HEK293 (cell line): ENCODE measurements around the gene ARF5.

Experiments
- CTCF ChIA-PET: fragments of 350-600 bp; formaldehyde crosslinking; extraction: SDS; loops from one replicate; lab custom pipeline; 2021; ENCODE audit warnings: antibody characterized with exemption; lab: Yijun Ruan, JAX
- POLR2A ChIA-PET: fragments of 300-600 bp; formaldehyde crosslinking; extraction: SDS; loops from one replicate; lab custom pipeline; 2020; ENCODE audit warnings: antibody characterized with exemption, inconsistent platforms; lab: Yijun Ruan, JAX
- H3K27ac ChIP-seq: fragments of 200-500 bp; sonication (Bioruptor generic); 2 replicates; pipeline ENCODE4 v1.5.1; 2014; ENCODE audit warnings: low read depth, low read length, control low read depth, inconsistent platforms; ENCODE audit errors: extremely low read depth
- H3K36me3 ChIP-seq, 2 experiments: fragments of 200-500 bp in 1 of 2; sonication (Bioruptor generic) in 1 of 2; 1 replicate in 1 of 2; 2 replicates in 1 of 2; pipeline ENCODE4 v1.5.1; 2014 to 2017; ENCODE audit warnings: inconsistent platforms in 2 of 2, low read length in 2 of 2; ENCODE audit not compliant: control insufficient read depth in 2 of 2, insufficient read depth in 1 of 2
- H3K4me1 ChIP-seq: fragments of 200-500 bp; sonication (Bioruptor generic); 2 replicates; pipeline ENCODE4 v1.5.1; 2014; ENCODE audit warnings: mild to moderate bottlenecking, low read length, inconsistent platforms; ENCODE audit not compliant: control insufficient read depth, insufficient read depth
- H3K4me3 ChIP-seq: 2 replicates; pipeline ENCODE4 v1.5.1; 2011; ENCODE audit warnings: low read depth, mild to moderate bottlenecking, control low read depth, low read length, moderate library complexity
- H3K9me3 ChIP-seq: fragments of 200-500 bp; sonication (Bioruptor generic); 2 replicates; pipeline ENCODE4 v1.5.1; 2014; ENCODE audit warnings: low read depth, low read length, inconsistent platforms; ENCODE audit not compliant: control insufficient read depth, insufficient read depth
- CTCF ChIP-seq: fragments of 450-650 bp; formaldehyde crosslinking; IDR thresholded peaks from 2 replicates; pipeline ENCODE4 v1.5.1; 2016; ENCODE audit warnings: missing biosample characterization, missing genetic modification characterization
- KLF1 ChIP-seq: fragments of 450-650 bp; formaldehyde crosslinking; IDR thresholded peaks from 2 replicates; pipeline ENCODE4 v1.5.1; 2016; ENCODE audit warnings: missing biosample characterization, missing genetic modification characterization
- KLF16 ChIP-seq: fragments of 450-650 bp; formaldehyde crosslinking; IDR thresholded peaks from 2 replicates; pipeline ENCODE4 v1.5.1; 2017; ENCODE audit warnings: missing biosample characterization, missing genetic modification characterization
- KLF8 ChIP-seq: fragments of 450-650 bp; formaldehyde crosslinking; IDR thresholded peaks from 2 replicates; pipeline ENCODE4 v1.5.1; 2016; ENCODE audit warnings: missing biosample characterization, missing genetic modification characterization
- KLF9 ChIP-seq: fragments of 450-650 bp; formaldehyde crosslinking; IDR thresholded peaks from 2 replicates; pipeline ENCODE4 v1.5.1; 2016; ENCODE audit warnings: missing biosample characterization, missing genetic modification characterization, low read depth
- MYNN ChIP-seq: fragments of 450-650 bp; formaldehyde crosslinking; IDR thresholded peaks from 2 replicates; pipeline ENCODE4 v1.5.1; 2016; ENCODE audit warnings: missing biosample characterization, missing genetic modification characterization, borderline replicate concordance
- OVOL3 ChIP-seq: fragments of 450-650 bp; formaldehyde crosslinking; IDR thresholded peaks from 2 replicates; pipeline ENCODE4 v1.5.1; 2016; ENCODE audit warnings: missing biosample characterization, missing genetic modification characterization
- PRDM1 ChIP-seq: fragments of 450-650 bp; formaldehyde crosslinking; IDR thresholded peaks from 2 replicates; pipeline ENCODE4; 2016; ENCODE audit warnings: missing biosample characterization, missing genetic modification characterization
- RBAK ChIP-seq: fragments of 450-650 bp; formaldehyde crosslinking; IDR thresholded peaks from 2 replicates; pipeline ENCODE4 v1.5.1; 2016; ENCODE audit warnings: missing biosample characterization, missing genetic modification characterization
- TRIM28 ChIP-seq: IDR thresholded peaks from 2 replicates; pipeline ENCODE4 v1.6.1; 2011; ENCODE audit warnings: low read length, control low read depth, borderline replicate concordance
- ZBTB20 ChIP-seq: fragments of 450-650 bp; formaldehyde crosslinking; IDR thresholded peaks from 2 replicates; pipeline ENCODE4 v1.5.1; 2016; ENCODE audit warnings: missing biosample characterization, missing genetic modification characterization
- ZBTB48 ChIP-seq: fragments of 450-650 bp; formaldehyde crosslinking; IDR thresholded peaks from 2 replicates; pipeline ENCODE4 v1.5.1; 2016; ENCODE audit warnings: missing biosample characterization, missing genetic modification characterization
- ZBTB8A ChIP-seq: fragments of 450-650 bp; formaldehyde crosslinking; IDR thresholded peaks from 2 replicates; pipeline ENCODE4 v1.5.1; 2016; ENCODE audit warnings: missing biosample characterization, missing genetic modification characterization
- ZIC2 ChIP-seq: fragments of 450-650 bp; formaldehyde crosslinking; IDR thresholded peaks from 2 replicates; pipeline ENCODE4 v1.5.1; 2016; ENCODE audit warnings: missing biosample characterization, missing genetic modification characterization
- ZNF2 ChIP-seq: fragments of 450-650 bp; formaldehyde crosslinking; IDR thresholded peaks from 2 replicates; pipeline ENCODE4 v1.5.1; 2016; ENCODE audit warnings: missing biosample characterization, missing genetic modification characterization
- ZNF202 ChIP-seq: fragments of 450-650 bp; formaldehyde crosslinking; IDR thresholded peaks from 2 replicates; pipeline ENCODE4 v1.5.1; 2016; ENCODE audit warnings: missing biosample characterization, missing genetic modification characterization, borderline replicate concordance
- ZNF221 ChIP-seq: fragments of 450-650 bp; formaldehyde crosslinking; IDR thresholded peaks from 2 replicates; pipeline ENCODE4 v1.5.1; 2017; ENCODE audit warnings: missing biosample characterization, missing genetic modification characterization, borderline replicate concordance
- ZNF24 ChIP-seq: fragments of 450-650 bp; formaldehyde crosslinking; IDR thresholded peaks from 2 replicates; pipeline ENCODE4 v1.5.1; 2016; ENCODE audit warnings: missing biosample characterization, missing genetic modification characterization
- ZNF324 ChIP-seq: fragments of 450-650 bp; formaldehyde crosslinking; IDR thresholded peaks from 2 replicates; pipeline ENCODE4 v1.5.1; 2016; ENCODE audit warnings: missing biosample characterization, missing genetic modification characterization
- ZNF426 ChIP-seq: fragments of 450-650 bp; formaldehyde crosslinking; IDR thresholded peaks from 2 replicates; pipeline ENCODE4 v1.5.1; 2017; ENCODE audit warnings: missing biosample characterization, missing genetic modification characterization, mild to moderate bottlenecking, inconsistent platforms, moderate library complexity
- ZNF530 ChIP-seq: fragments of 450-650 bp; formaldehyde crosslinking; IDR thresholded peaks from 2 replicates; pipeline ENCODE4 v1.5.1; 2016; ENCODE audit warnings: low read depth, missing biosample characterization, missing genetic modification characterization
- ZNF561 ChIP-seq: fragments of 450-650 bp; IDR thresholded peaks from 2 replicates; pipeline ENCODE4 v1.5.1; 2018; ENCODE audit warnings: missing biosample characterization, missing genetic modification characterization, borderline replicate concordance
- ZNF596 ChIP-seq: fragments of 450-650 bp; IDR thresholded peaks from 2 replicates; pipeline ENCODE4 v1.5.0; 2018; ENCODE audit warnings: missing biosample characterization, mild to moderate bottlenecking, missing genetic modification characterization, moderate library complexity
- ZNF654 ChIP-seq: fragments of 450-650 bp; formaldehyde crosslinking; IDR thresholded peaks from 2 replicates; pipeline ENCODE4 v1.5.1; 2016; ENCODE audit warnings: low read depth, missing biosample characterization, missing genetic modification characterization
- ZNF658 ChIP-seq: fragments of 450-650 bp; formaldehyde crosslinking; IDR thresholded peaks from 2 replicates; pipeline ENCODE4; 2016; ENCODE audit warnings: missing biosample characterization, missing genetic modification characterization
- ZNF776 ChIP-seq: fragments of 450-650 bp; formaldehyde crosslinking; IDR thresholded peaks from 2 replicates; pipeline ENCODE4 v1.5.0; 2017; ENCODE audit warnings: missing biosample characterization, missing genetic modification characterization, borderline replicate concordance
- ZSCAN5A ChIP-seq: fragments of 450-650 bp; formaldehyde crosslinking; IDR thresholded peaks from 2 replicates; pipeline ENCODE4 v1.5.1; 2016; ENCODE audit warnings: missing biosample characterization, missing genetic modification characterization
- TF ChIP-seq, protein P1 (sequence below): fragments of 450-650 bp; formaldehyde crosslinking; IDR thresholded peaks from 2 replicates; pipeline ENCODE4 v1.5.1; 2016; ENCODE audit warnings: missing biosample characterization, missing genetic modification characterization
- TF ChIP-seq, protein P2 (sequence below): fragments of 450-650 bp; formaldehyde crosslinking; conservative IDR thresholded peaks from 2 replicates; pipeline ENCODE4 v1.5.1; 2016; ENCODE audit warnings: low read depth, missing biosample characterization, missing genetic modification characterization

ARF5 gene

DNA sequence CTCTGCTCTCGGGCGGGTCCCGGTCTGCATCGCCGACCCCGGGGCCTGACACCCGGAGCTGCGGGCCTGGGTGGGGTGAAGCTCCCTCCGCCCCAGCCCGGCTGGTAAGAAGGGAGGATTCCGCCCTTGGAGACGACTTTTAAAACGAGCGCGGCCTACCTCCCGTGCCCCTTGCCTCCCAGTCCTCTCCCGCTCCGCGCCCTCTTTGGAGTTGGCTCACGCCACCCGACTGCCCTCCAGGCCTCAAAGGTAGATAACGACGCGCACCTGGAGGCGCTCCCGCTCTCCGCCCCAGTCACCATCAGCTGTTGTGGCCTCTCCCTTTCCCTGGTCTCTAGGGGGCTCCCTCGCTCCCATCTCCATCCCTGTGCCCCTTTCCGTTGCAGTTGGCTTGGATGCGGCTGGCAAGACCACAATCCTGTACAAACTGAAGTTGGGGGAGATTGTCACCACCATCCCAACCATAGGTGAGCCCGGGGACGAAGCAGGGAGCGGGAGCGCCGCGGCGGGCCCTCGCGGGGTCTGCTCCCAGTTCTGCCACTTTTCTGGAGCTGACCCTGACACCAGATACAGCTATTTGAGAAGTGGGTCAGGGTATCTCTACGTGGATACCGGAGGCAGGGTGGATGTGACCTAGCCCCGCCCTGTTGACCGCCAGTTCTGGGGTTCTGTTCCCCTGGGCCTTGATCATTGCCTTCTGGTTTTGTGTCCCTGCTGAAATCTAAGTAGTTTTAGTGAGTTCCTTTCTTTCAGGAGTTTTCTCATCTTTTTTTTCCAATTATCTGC, 679 bp downstream of the ARF5 start:
- Histone ChIP-seq H3K9me3 (no peaks in the 10 kb centered on the region), H3K4me1 (peaks cover 4% of the 10 kb centered on the region; the same call in 1 of the 2 replicates), H3K4me3 (peak overlapping the region; percentile 86), H3K36me3 (peaks cover 7 to 28% of the 10 kb centered on the region in 2 experiments; a peak in 2 of 3 replicates), H3K27ac (peak overlapping the region; percentile 77; the same call in 1 of the 2 replicates)
- ChIA-PET POLR2A (interaction anchor here (0.8 to 2.8 kb wide), 4 partner anchors 11 to 621 kb away, joined by 3 to 13 read pairs (median 4); no protein-coding TSS in a partner anchor), CTCF (interaction anchor here (0.6 to 2.0 kb wide), 12 partner anchors 8 to 656 kb away, joined by 3 to 8 read pairs (median 3); no protein-coding TSS in a partner anchor)
- TF ChIP-seq KLF1 (tag by site-specific recombination) (peak; percentile 76; the same call in 1 of the 2 replicates), ZNF561 (tag by site-specific recombination) (peak; percentile 60; the same call in 1 of the 2 replicates), TRIM28 (no peak), MYNN (no peak), ZNF324 (0 out of 2 replicates have a peak, but pooled peaks have one; percentile 41), OVOL3 (tag by site-specific recombination) (no peak), ZNF24 (tag by site-specific recombination) (no peak), RBAK (tag by site-specific recombination) (no peak), ZNF530 (no peak), ZNF776 (tag by site-specific recombination) (no peak), ZBTB20 (tag by site-specific recombination) (peak; percentile 80), ZNF596 (tag by site-specific recombination) (no peak), PRDM1 (tag by site-specific recombination) (peak; percentile 84), ZNF426 (tag by site-specific recombination) (no peak), CTCF (tag by site-specific recombination) (peak; percentile 93), ZNF202 (tag by site-specific recombination) (no peak), KLF9 (tag by site-specific recombination) (peak; percentile 57; the same call in 1 of the 2 replicates), ZBTB8A (peak; percentile 65; the same call in 1 of the 2 replicates), ZNF2 (peak; percentile 56; the same call in 1 of the 2 replicates), ZNF221 (tag by site-specific recombination) (no peak), ZSCAN5A (tag by site-specific recombination) (peak; percentile 20; the same call in 1 of the 2 replicates), KLF16 (peak; percentile 71; the same call in 1 of the 2 replicates), ZNF658 (tag by site-specific recombination) (no peak), ZIC2 (tag by site-specific recombination) (0 out of 2 replicates have a peak, but pooled peaks have one; percentile 3), ZNF654 (tag by site-specific recombination) (peak; percentile 25; the same call in 1 of the 2 replicates), KLF8 (tag by site-specific recombination) (peak; percentile 82), ZBTB48 (tag by site-specific recombination) (peak; percentile 79)
- TF ChIP-seq, protein P1, sequence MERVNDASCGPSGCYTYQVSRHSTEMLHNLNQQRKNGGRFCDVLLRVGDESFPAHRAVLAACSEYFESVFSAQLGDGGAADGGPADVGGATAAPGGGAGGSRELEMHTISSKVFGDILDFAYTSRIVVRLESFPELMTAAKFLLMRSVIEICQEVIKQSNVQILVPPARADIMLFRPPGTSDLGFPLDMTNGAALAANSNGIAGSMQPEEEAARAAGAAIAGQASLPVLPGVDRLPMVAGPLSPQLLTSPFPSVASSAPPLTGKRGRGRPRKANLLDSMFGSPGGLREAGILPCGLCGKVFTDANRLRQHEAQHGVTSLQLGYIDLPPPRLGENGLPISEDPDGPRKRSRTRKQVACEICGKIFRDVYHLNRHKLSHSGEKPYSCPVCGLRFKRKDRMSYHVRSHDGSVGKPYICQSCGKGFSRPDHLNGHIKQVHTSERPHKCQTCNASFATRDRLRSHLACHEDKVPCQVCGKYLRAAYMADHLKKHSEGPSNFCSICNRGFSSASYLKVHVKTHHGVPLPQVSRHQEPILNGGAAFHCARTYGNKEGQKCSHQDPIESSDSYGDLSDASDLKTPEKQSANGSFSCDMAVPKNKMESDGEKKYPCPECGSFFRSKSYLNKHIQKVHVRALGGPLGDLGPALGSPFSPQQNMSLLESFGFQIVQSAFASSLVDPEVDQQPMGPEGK (tag by site-specific recombination): peak; percentile 77
- TF ChIP-seq, protein P2, sequence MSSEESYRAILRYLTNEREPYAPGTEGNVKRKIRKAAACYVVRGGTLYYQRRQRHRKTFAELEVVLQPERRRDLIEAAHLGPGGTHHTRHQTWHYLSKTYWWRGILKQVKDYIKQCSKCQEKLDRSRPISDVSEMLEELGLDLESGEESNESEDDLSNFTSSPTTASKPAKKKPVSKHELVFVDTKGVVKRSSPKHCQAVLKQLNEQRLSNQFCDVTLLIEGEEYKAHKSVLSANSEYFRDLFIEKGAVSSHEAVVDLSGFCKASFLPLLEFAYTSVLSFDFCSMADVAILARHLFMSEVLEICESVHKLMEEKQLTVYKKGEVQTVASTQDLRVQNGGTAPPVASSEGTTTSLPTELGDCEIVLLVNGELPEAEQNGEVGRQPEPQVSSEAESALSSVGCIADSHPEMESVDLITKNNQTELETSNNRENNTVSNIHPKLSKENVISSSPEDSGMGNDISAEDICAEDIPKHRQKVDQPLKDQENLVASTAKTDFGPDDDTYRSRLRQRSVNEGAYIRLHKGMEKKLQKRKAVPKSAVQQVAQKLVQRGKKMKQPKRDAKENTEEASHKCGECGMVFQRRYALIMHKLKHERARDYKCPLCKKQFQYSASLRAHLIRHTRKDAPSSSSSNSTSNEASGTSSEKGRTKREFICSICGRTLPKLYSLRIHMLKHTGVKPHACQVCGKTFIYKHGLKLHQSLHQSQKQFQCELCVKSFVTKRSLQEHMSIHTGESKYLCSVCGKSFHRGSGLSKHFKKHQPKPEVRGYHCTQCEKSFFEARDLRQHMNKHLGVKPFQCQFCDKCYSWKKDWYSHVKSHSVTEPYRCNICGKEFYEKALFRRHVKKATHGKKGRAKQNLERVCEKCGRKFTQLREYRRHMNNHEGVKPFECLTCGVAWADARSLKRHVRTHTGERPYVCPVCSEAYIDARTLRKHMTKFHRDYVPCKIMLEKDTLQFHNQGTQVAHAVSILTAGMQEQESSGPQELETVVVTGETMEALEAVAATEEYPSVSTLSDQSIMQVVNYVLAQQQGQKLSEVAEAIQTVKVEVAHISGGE (tag by site-specific recombination): 0 out of 2 replicates have a peak, but pooled peaks have one; percentile 6
